GM08714 (cell line): ENCODE results near the gene B4GALNT3.
"Not testable (repeated sequence)": the region's sequence is repeated elsewhere in the genome, so short reads cannot be mapped to it uniquely, and the experiment has no call there.

Source experiments
- H3K4me3 ChIP-seq: fragments of 200-500 bp; sonication (Bioruptor generic); 2 replicates; pipeline ENCODE4 v1.5.1; 2014; ENCODE audit warnings: mild to moderate bottlenecking, low read length, inconsistent platforms
- ZNF274 ChIP-seq: IDR thresholded peaks from 2 replicates; pipeline ENCODE4 v1.6.1; 2012; ENCODE audit warnings: mild to moderate bottlenecking, low read depth, low read length

B4GALNT3 gene

GRCh38 chr12:570921-571794 lies 111.4 kb downstream of the B4GALNT3 start:
- H3K4me3 ChIP-seq, result no peak overlapping the region
- TF ChIP-seq ZNF274, result no peak

GRCh38 chr12:571795-572531 lies 112.2 kb downstream of the B4GALNT3 start:
- H3K4me3 ChIP-seq, result no peak overlapping the region
- TF ChIP-seq ZNF274, result no peak

GRCh38 chr12:572532-572899 lies 112.8 kb downstream of the B4GALNT3 start:
- no peak overlapping the region for H3K4me3 ChIP-seq
- TF ChIP-seq ZNF274, result no peak

GRCh38 chr12:573232-573631 lies 113.5 kb downstream of the B4GALNT3 start:
- TF ChIP-seq ZNF274, result no peak

GRCh38 chr12:574475-575128 lies 114.9 kb downstream of the B4GALNT3 start:
- H3K4me3 ChIP-seq, result no peak overlapping the region
- no peak for TF ChIP-seq ZNF274

More at GRCh38 chr12:573232-573631, 113.5 kb downstream of the B4GALNT3 start:
- H3K4me3 ChIP-seq, result no peak overlapping the region

- no peak overlapping the region for H3K4me3 ChIP-seq
- no peak for TF ChIP-seq ZNF274
Measured at GRCh38 chr12:575129-575502, 115.4 kb downstream of the B4GALNT3 start.

- no peak overlapping the region for H3K4me3 ChIP-seq
- TF ChIP-seq ZNF274, result no peak
Measured at GRCh38 chr12:575948-576614, 116.3 kb downstream of the B4GALNT3 start.

GRCh38 chr12:576615-577110 lies 116.9 kb downstream of the B4GALNT3 start:
- no peak for TF ChIP-seq ZNF274
- H3K4me3 ChIP-seq, result no peak overlapping the region

- H3K4me3 ChIP-seq, result not testable (repeated sequence)
Measured at GRCh38 chr12:577994-578747, 118.4 kb downstream of the B4GALNT3 start.

- H3K4me3 ChIP-seq, result no peak overlapping the region
- TF ChIP-seq ZNF274, result no peak
Measured at GRCh38 chr12:578748-579419, 119.1 kb downstream of the B4GALNT3 start.

- H3K4me3 ChIP-seq, result no peak overlapping the region
- TF ChIP-seq ZNF274, result no peak
Measured at GRCh38 chr12:579420-580110, 119.8 kb downstream of the B4GALNT3 start.

- no peak overlapping the region for H3K4me3 ChIP-seq
Measured at GRCh38 chr12:580813-581212, 121.1 kb downstream of the B4GALNT3 start.

More at GRCh38 chr12:580813-581212, 121.1 kb downstream of the B4GALNT3 start:
- TF ChIP-seq ZNF274, result no peak
